HEK293 (cell line): ENCODE results near the gene WASF3.

Experiments used
- CTCF ChIA-PET: fragments of 350-600 bp; formaldehyde crosslinking; extraction: SDS; loops from one replicate; lab custom pipeline; 2021; ENCODE audit warnings: antibody characterized with exemption; lab: Yijun Ruan, JAX
- POLR2A ChIA-PET: fragments of 300-600 bp; formaldehyde crosslinking; extraction: SDS; loops from one replicate; lab custom pipeline; 2020; ENCODE audit warnings: antibody characterized with exemption, inconsistent platforms; lab: Yijun Ruan, JAX
- H3K27ac ChIP-seq: fragments of 200-500 bp; sonication (Bioruptor generic); 2 replicates; pipeline ENCODE4 v1.5.1; 2014; ENCODE audit warnings: low read depth, low read length, control low read depth, inconsistent platforms; ENCODE audit errors: extremely low read depth
- H3K36me3 ChIP-seq, 2 experiments: fragments of 200-500 bp in 1 of 2; sonication (Bioruptor generic) in 1 of 2; 1 replicate in 1 of 2; 2 replicates in 1 of 2; pipeline ENCODE4 v1.5.1; 2014 to 2017; ENCODE audit warnings: inconsistent platforms in 2 of 2, low read length in 2 of 2; ENCODE audit not compliant: control insufficient read depth in 2 of 2, insufficient read depth in 1 of 2
- H3K4me1 ChIP-seq: fragments of 200-500 bp; sonication (Bioruptor generic); 2 replicates; pipeline ENCODE4 v1.5.1; 2014; ENCODE audit warnings: mild to moderate bottlenecking, low read length, inconsistent platforms; ENCODE audit not compliant: control insufficient read depth, insufficient read depth
- H3K4me3 ChIP-seq: 2 replicates; pipeline ENCODE4 v1.5.1; 2011; ENCODE audit warnings: low read depth, mild to moderate bottlenecking, control low read depth, low read length, moderate library complexity
- H3K9me3 ChIP-seq: fragments of 200-500 bp; sonication (Bioruptor generic); 2 replicates; pipeline ENCODE4 v1.5.1; 2014; ENCODE audit warnings: low read depth, low read length, inconsistent platforms; ENCODE audit not compliant: control insufficient read depth, insufficient read depth
- GLI4 ChIP-seq: fragments of 450-650 bp; formaldehyde crosslinking; IDR thresholded peaks from 2 replicates; pipeline ENCODE4 v1.5.1; 2016; ENCODE audit warnings: missing biosample characterization, missing genetic modification characterization
- KLF17 ChIP-seq: fragments of 450-650 bp; formaldehyde crosslinking; IDR thresholded peaks from 2 replicates; pipeline ENCODE4 v1.5.1; 2016; ENCODE audit warnings: missing biosample characterization, missing genetic modification characterization
- KLF9 ChIP-seq: fragments of 450-650 bp; formaldehyde crosslinking; IDR thresholded peaks from 2 replicates; pipeline ENCODE4 v1.5.1; 2016; ENCODE audit warnings: missing biosample characterization, missing genetic modification characterization, low read depth
- PRDM1 ChIP-seq: fragments of 450-650 bp; formaldehyde crosslinking; IDR thresholded peaks from 2 replicates; pipeline ENCODE4; 2016; ENCODE audit warnings: missing biosample characterization, missing genetic modification characterization
- PRDM2 ChIP-seq: fragments of 450-650 bp; formaldehyde crosslinking; IDR thresholded peaks from 2 replicates; pipeline ENCODE4 v1.5.1; 2016; ENCODE audit warnings: missing biosample characterization, missing genetic modification characterization, borderline replicate concordance
- REPIN1 ChIP-seq: fragments of 450-650 bp; formaldehyde crosslinking; IDR thresholded peaks from 2 replicates; pipeline ENCODE4 v1.5.1; 2017; ENCODE audit warnings: missing biosample characterization, missing genetic modification characterization, low read depth
- ZBTB10 ChIP-seq: fragments of 450-650 bp; formaldehyde crosslinking; IDR thresholded peaks from 2 replicates; pipeline ENCODE4 v1.5.1; 2016; ENCODE audit warnings: missing biosample characterization, missing genetic modification characterization
- ZBTB6 ChIP-seq: fragments of 450-650 bp; formaldehyde crosslinking; IDR thresholded peaks from 2 replicates; pipeline ENCODE4 v1.5.1; 2017; ENCODE audit warnings: missing biosample characterization, missing genetic modification characterization
- ZFP37 ChIP-seq: fragments of 450-650 bp; formaldehyde crosslinking; IDR thresholded peaks from 2 replicates; pipeline ENCODE4 v1.5.1; 2016; ENCODE audit warnings: missing biosample characterization, missing genetic modification characterization
- ZNF112 ChIP-seq: fragments of 450-650 bp; formaldehyde crosslinking; IDR thresholded peaks from 2 replicates; pipeline ENCODE4 v1.5.0; 2017; ENCODE audit warnings: missing biosample characterization, missing genetic modification characterization
- ZNF132 ChIP-seq: fragments of 450-650 bp; formaldehyde crosslinking; IDR thresholded peaks from 2 replicates; pipeline ENCODE4 v1.5.1; 2017; ENCODE audit warnings: missing biosample characterization, missing genetic modification characterization, borderline replicate concordance
- ZNF133 ChIP-seq: fragments of 450-650 bp; formaldehyde crosslinking; IDR thresholded peaks from 2 replicates; pipeline ENCODE4 v1.5.1; 2016; ENCODE audit warnings: missing biosample characterization, missing genetic modification characterization
- ZNF16 ChIP-seq: fragments of 450-650 bp; formaldehyde crosslinking; IDR thresholded peaks from 2 replicates; pipeline ENCODE4 v1.5.1; 2016; ENCODE audit warnings: low read depth, missing biosample characterization, missing genetic modification characterization
- ZNF23 ChIP-seq: fragments of 450-650 bp; formaldehyde crosslinking; IDR thresholded peaks from 2 replicates; pipeline ENCODE4 v1.5.1; 2016; ENCODE audit warnings: missing biosample characterization, missing genetic modification characterization, borderline replicate concordance
- ZNF266 ChIP-seq: fragments of 450-650 bp; formaldehyde crosslinking; IDR thresholded peaks from 2 replicates; pipeline ENCODE4 v1.5.1; 2016; ENCODE audit warnings: missing biosample characterization, missing genetic modification characterization, low read depth
- ZNF311 ChIP-seq: fragments of 450-650 bp; formaldehyde crosslinking; IDR thresholded peaks from 2 replicates; pipeline ENCODE4 v1.5.1; 2017; ENCODE audit warnings: missing biosample characterization, missing genetic modification characterization, borderline replicate concordance
- ZNF513 ChIP-seq: fragments of 450-650 bp; IDR thresholded peaks from 2 replicates; pipeline ENCODE4 v1.5.1; 2018; ENCODE audit warnings: missing biosample characterization, missing genetic modification characterization
- ZNF514 ChIP-seq: fragments of 450-650 bp; formaldehyde crosslinking; IDR thresholded peaks from 2 replicates; pipeline ENCODE4 v1.5.1; 2016; ENCODE audit warnings: missing biosample characterization, missing genetic modification characterization
- ZNF560 ChIP-seq: fragments of 450-650 bp; formaldehyde crosslinking; IDR thresholded peaks from 2 replicates; pipeline ENCODE4 v1.5.1; 2017; ENCODE audit warnings: missing biosample characterization, missing genetic modification characterization, borderline replicate concordance
- ZNF580 ChIP-seq: fragments of 450-650 bp; formaldehyde crosslinking; IDR thresholded peaks from 2 replicates; pipeline ENCODE4 v1.5.1; 2016; ENCODE audit warnings: missing biosample characterization, missing genetic modification characterization
- ZNF596 ChIP-seq: fragments of 450-650 bp; IDR thresholded peaks from 2 replicates; pipeline ENCODE4 v1.5.0; 2018; ENCODE audit warnings: missing biosample characterization, mild to moderate bottlenecking, missing genetic modification characterization, moderate library complexity
- ZNF623 ChIP-seq: fragments of 450-650 bp; formaldehyde crosslinking; IDR thresholded peaks from 2 replicates; pipeline ENCODE4 v1.5.1; 2016; ENCODE audit warnings: missing biosample characterization, missing genetic modification characterization
- ZSCAN23 ChIP-seq: fragments of 450-650 bp; formaldehyde crosslinking; IDR thresholded peaks from 2 replicates; pipeline ENCODE4 v1.5.1; 2016; ENCODE audit warnings: missing biosample characterization, missing genetic modification characterization

The WASF3 gene

GRCh38 chr13:26517936-26518335, 39.5 kb upstream of the WASF3 start:
- Histone ChIP-seq H3K27ac (no peak overlapping the region), H3K4me1 (no peaks in the 10 kb centered on the region), H3K9me3 (no peaks in the 10 kb centered on the region)
- CTCF ChIA-PET = interaction anchor here (1.1 to 2.3 kb wide), 3 partner anchors 20 to 333 kb away, joined by 3 to 8 read pairs (median 4); no protein-coding TSS in a partner anchor
- TF ChIP-seq ZNF514 (tag by site-specific recombination) (no peak), ZNF133 (tag by site-specific recombination) (no peak), PRDM2 (tag by site-specific recombination) (no peak), REPIN1 (tag by site-specific recombination) (no peak), KLF9 (tag by site-specific recombination) (no peak), ZSCAN23 (no peak), ZBTB6 (no peak), ZNF16 (no peak), ZFP37 (tag by site-specific recombination) (no peak), ZNF513 (tag by site-specific recombination) (no peak), ZNF311 (tag by site-specific recombination) (no peak), ZNF560 (tag by site-specific recombination) (no peak)
- TF ChIP-seq, all 188 proteins: peak for 0
- POLR2A ChIA-PET = no interaction called here
- Histone ChIP-seq H3K36me3 (no peaks in the 10 kb centered on the region), H3K4me3 (no peak overlapping the region)

- TF ChIP-seq ZNF132 = no peak
- TF ChIP-seq ZNF580 (tag by site-specific recombination) = no peak
- no peak for TF ChIP-seq ZBTB10
- TF ChIP-seq ZNF623 (tag by site-specific recombination) = no peak
- TF ChIP-seq ZNF112 = no peak
- no peak for TF ChIP-seq ZNF23
- no peak for TF ChIP-seq PRDM1 (tag by site-specific recombination)
- no peak for TF ChIP-seq KLF17
- TF ChIP-seq ZNF266 (tag by site-specific recombination) = no peak
- TF ChIP-seq ZNF596 = no peak
- TF ChIP-seq GLI4 = no peak
- TF ChIP-seq, all 188 proteins: peak for 0
- Histone ChIP-seq H3K4me3 (no peak overlapping the region), H3K36me3 (no peaks in the 10 kb centered on the region), H3K9me3 (no peaks in the 10 kb centered on the region), H3K27ac (no peak overlapping the region), H3K4me1 (no peaks in the 10 kb centered on the region)
- ChIA-PET CTCF (interaction anchor here (1.1 to 2.3 kb wide), 2 partner anchors 21 to 178 kb away, joined by 3 to 8 read pairs; no protein-coding TSS in a partner anchor), POLR2A (no interaction called here)
Measured at GRCh38 chr13:26518451-26518959, 39.0 kb upstream of the WASF3 start.
